ENCODE measurements around the gene LRMDA.
"Not testable (repeated sequence)": the region's sequence is repeated elsewhere in the genome, so short reads cannot be mapped to it uniquely, and the experiment has no call there.

The LRMDA gene

GRCh38 chr10:76141376-76141775 lies 710.0 kb downstream of the LRMDA start:
- no peak for DNase-seq (ENCODE audit: extremely low read depth, low read depth)
- TF ChIP-seq, protein P1, sequence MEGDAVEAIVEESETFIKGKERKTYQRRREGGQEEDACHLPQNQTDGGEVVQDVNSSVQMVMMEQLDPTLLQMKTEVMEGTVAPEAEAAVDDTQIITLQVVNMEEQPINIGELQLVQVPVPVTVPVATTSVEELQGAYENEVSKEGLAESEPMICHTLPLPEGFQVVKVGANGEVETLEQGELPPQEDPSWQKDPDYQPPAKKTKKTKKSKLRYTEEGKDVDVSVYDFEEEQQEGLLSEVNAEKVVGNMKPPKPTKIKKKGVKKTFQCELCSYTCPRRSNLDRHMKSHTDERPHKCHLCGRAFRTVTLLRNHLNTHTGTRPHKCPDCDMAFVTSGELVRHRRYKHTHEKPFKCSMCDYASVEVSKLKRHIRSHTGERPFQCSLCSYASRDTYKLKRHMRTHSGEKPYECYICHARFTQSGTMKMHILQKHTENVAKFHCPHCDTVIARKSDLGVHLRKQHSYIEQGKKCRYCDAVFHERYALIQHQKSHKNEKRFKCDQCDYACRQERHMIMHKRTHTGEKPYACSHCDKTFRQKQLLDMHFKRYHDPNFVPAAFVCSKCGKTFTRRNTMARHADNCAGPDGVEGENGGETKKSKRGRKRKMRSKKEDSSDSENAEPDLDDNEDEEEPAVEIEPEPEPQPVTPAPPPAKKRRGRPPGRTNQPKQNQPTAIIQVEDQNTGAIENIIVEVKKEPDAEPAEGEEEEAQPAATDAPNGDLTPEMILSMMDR (IDR thresholded peaks at IDR 0.05; ENCODE audit: low read depth, low read length), result no peak

DNA sequence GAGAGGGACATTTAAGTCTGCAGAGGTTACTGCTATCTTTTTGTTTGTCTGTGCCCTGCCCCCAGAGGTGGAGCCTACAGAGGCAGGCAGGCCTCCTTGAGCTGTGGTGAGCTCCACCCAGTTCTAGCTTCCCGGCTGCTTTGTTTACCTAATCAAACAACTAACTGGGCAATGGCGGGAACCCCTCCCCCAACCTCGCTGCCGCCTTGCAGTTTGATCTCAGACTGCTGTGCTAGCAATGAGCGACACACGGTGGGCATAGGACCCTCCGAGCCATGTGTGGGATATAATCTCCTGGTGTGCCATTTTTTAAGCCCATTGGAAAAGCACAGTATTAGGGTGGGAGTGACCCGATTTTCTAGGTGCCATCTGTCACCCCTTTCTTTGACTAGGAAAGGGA lies 716.8 kb downstream of the LRMDA start:
- DNase-seq (ENCODE audit: extremely low read depth, low read depth), result not testable (repeated sequence)

DNA sequence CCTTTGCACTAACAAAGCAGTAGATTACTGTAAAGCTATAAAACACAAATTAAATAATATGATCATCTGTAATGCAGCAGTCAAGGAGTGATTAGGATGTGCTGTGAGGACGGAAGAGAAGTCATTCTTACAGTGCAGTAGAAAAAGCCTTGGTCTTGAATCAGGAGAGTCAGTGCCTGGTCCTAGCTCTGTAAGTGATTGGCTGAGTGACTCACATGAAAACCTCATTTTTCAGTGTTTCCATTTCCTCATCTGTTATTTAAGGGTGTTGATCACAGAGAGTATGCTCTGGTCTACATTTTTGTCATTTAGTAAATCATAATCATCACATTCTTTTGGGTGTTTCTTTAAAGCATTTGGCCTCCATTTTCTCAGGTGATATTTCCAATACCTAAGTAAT lies 717.8 kb downstream of the LRMDA start:
- DNase-seq (ENCODE audit: extremely low read depth, low read depth), result no peak
- TF ChIP-seq, protein P1 (IDR thresholded peaks at IDR 0.05; ENCODE audit: low read depth, low read length), result no peak

GRCh38 chr10:76149602-76150138 lies 718.2 kb downstream of the LRMDA start:
- DNase-seq (ENCODE audit: extremely low read depth, low read depth), result no peak
- TF ChIP-seq, protein P1 (IDR thresholded peaks at IDR 0.05; ENCODE audit: low read depth, low read length), result no peak

DNA sequence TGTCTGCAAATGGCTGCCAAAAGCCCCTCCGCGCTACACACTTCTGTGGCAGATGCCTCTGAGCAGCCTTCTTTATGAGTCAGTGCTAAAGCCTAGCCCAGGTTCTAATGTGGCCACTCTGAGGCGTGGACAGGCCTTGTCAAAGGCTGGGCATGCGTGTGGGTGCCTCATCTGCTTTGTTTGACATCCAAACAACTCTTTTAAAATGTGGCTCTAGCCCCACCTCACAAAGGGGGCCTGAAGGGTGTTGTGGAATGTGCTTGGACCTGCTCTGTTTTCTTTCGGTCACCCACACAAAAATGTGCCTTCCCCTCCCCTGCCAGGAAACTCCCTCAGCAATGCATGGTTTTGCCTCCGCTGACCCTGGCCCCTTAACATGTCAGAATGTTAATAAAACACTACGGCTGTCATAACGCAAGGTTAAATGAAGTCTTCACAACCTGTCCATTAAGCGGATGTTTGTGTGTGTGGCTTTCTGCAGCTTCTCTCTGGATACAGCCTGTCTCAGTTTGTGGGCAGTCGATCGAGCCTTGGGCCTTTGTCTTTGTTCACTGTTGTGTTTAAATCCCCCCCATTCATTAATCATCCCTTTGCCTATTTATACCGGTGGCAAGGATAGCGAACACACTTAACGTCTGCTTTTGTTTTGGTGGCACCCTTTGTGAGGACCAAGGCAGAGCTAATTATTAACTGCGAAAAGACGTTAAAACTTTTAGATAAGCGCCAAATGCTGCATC lies 718.9 kb downstream of the LRMDA start:
- DNase-seq (ENCODE audit: extremely low read depth, low read depth), result no peak

DNA sequence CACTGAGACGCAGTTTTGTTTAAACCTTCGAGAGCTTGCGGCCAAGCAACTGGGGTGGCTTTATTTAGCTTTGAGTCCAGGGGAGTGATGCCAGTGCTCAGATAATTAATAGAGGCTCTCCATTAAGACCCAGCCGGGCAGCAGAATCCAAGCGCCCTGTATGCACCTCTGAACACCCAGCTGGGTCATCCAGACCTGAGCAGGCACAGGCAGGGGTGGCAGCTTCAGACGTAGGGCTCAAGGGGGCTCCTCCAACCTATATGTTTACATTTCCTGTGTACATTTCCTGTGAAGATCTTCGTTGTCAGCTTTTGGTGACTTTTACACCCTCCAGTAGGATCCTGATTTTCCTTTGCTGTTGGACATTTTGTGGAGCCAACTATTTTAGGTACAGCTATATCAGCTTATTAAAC lies 719.5 kb downstream of the LRMDA start:
- DNase-seq (ENCODE audit: extremely low read depth, low read depth), result no peak
- TF ChIP-seq, protein P1 (IDR thresholded peaks at IDR 0.05; ENCODE audit: low read depth, low read length), result no peak

More for the DNA sequence above, 718.9 kb downstream of the LRMDA start:
- TF ChIP-seq, protein P1 (IDR thresholded peaks at IDR 0.05; ENCODE audit: low read depth, low read length), result no peak

GRCh38 chr10:76152186-76152585 lies 720.8 kb downstream of the LRMDA start:
- DNase-seq (ENCODE audit: extremely low read depth, low read depth), result no peak

More at GRCh38 chr10:76152186-76152585, 720.8 kb downstream of the LRMDA start:
- TF ChIP-seq, protein P1 (IDR thresholded peaks at IDR 0.05; ENCODE audit: low read depth, low read length), result no peak

Data from AG09319 (cell line).